MCF 10A (cell line): ENCODE data around the gene WDR88. TPM values are rescaled to one million over a fixed set of nuclear protein-coding genes. Genes with fewer than 3 reads are reported as not detected.
A peak's percentile ranks its signal among the peaks of the same experiment; 100 is the strongest.

Source experiments
- BruUV-seq: library from RNA; stranded (reverse); fragments of 400-500 nt; replicated peaks from 2 replicates; lab custom pipeline; 2021; lab: Mats Ljungman, UMichigan
- CTCF ChIA-PET: fragments of 300-600 bp; sonication (Branson Sonifier 250); formaldehyde crosslinking; extraction: SDS; loops from one replicate; lab custom pipeline; 2021; ENCODE audit warnings: antibody characterized with exemption, inconsistent platforms; lab: Yijun Ruan, JAX
- POLR2A ChIA-PET: fragments of 300-600, 350-650 bp; sonication (Branson Sonifier 250); formaldehyde crosslinking; extraction: SDS; loops from one replicate; lab custom pipeline; 2020; ENCODE audit warnings: antibody characterized with exemption, inconsistent platforms; lab: Yijun Ruan, JAX
- DNase-seq: peaks from one replicate; pipeline ENCODE4 v3.0.0-alpha.2; 2018; ENCODE audit not compliant: unreplicated experiment
- H3K27ac Mint-ChIP-seq: one replicate; pipeline ENCODE4 v1.8.0; 2022; ENCODE audit warnings: mild to moderate bottlenecking, low read depth, mixed read lengths; ENCODE audit not compliant: unreplicated experiment
- H3K27me3 Mint-ChIP-seq: one replicate; pipeline ENCODE4 v1.8.0; 2022; ENCODE audit warnings: mixed read lengths; ENCODE audit not compliant: insufficient read depth, unreplicated experiment
- H3K36me3 Mint-ChIP-seq: one replicate; pipeline ENCODE4 v1.8.0; 2022; ENCODE audit warnings: mild to moderate bottlenecking, moderate library complexity, mixed read lengths; ENCODE audit not compliant: insufficient read depth, unreplicated experiment
- H3K4me1 Mint-ChIP-seq: one replicate; pipeline ENCODE4 v1.8.0; 2022; ENCODE audit warnings: mixed read lengths; ENCODE audit not compliant: insufficient read depth, unreplicated experiment
- H3K4me3 Mint-ChIP-seq: one replicate; pipeline ENCODE4 v1.8.0; 2022; ENCODE audit warnings: mild to moderate bottlenecking, moderate library complexity, mixed read lengths; ENCODE audit not compliant: unreplicated experiment
- H3K9me3 Mint-ChIP-seq: one replicate; pipeline ENCODE4 v1.8.0; 2022; ENCODE audit warnings: mixed read lengths; ENCODE audit not compliant: unreplicated experiment
- intact Hi-C: fragments of 100-400 bp; cut with micrococcal nuclease; formaldehyde crosslinking; loops from 2 replicates; pipeline ENCODE4 v1.14.1; 2022
- total RNA-seq: library from RNA; stranded (reverse); gene quantifications from 2 replicates; pipeline ENCODE4 v1.2.3, GENCODE V29; 2022
- TF ChIP-seq, protein P1 (sequence below): fragments of 200-600 bp; IDR thresholded peaks from one replicate; pipeline ENCODE4 v1.8.0; 2022; ENCODE audit warnings: antibody characterized with exemption, mild to moderate bottlenecking; ENCODE audit not compliant: unreplicated experiment

The WDR88 gene
- total RNA-seq, 1 experiment from 2014 or later, result not detected

- Mint-ChIP-seq H3K27me3 (no peaks in the 10 kb centered on the region), H3K36me3 (peaks cover 23% of the 10 kb centered on the region), H3K27ac (no peak overlapping the region), H3K4me3 (no peak overlapping the region), H3K9me3 (no peaks in the 10 kb centered on the region), H3K4me1 (no peaks in the 10 kb centered on the region)
- POLR2A ChIA-PET, result no interaction called here
- CTCF ChIA-PET, result interaction anchor here (0.6 to 1.4 kb wide), 3 partner anchors 8 to 16 kb away, joined by 4 to 7 read pairs (median 4); no protein-coding TSS in a partner anchor
- BruUV-seq, result no TSS peak
- TF ChIP-seq, protein P1, sequence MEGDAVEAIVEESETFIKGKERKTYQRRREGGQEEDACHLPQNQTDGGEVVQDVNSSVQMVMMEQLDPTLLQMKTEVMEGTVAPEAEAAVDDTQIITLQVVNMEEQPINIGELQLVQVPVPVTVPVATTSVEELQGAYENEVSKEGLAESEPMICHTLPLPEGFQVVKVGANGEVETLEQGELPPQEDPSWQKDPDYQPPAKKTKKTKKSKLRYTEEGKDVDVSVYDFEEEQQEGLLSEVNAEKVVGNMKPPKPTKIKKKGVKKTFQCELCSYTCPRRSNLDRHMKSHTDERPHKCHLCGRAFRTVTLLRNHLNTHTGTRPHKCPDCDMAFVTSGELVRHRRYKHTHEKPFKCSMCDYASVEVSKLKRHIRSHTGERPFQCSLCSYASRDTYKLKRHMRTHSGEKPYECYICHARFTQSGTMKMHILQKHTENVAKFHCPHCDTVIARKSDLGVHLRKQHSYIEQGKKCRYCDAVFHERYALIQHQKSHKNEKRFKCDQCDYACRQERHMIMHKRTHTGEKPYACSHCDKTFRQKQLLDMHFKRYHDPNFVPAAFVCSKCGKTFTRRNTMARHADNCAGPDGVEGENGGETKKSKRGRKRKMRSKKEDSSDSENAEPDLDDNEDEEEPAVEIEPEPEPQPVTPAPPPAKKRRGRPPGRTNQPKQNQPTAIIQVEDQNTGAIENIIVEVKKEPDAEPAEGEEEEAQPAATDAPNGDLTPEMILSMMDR, result no peak
- intact Hi-C loops, result no loop called here
- no peak for DNase-seq
Observed at GRCh38 chr19:33134571-33135041, 2.7 kb downstream of the WDR88 start.

DNA sequence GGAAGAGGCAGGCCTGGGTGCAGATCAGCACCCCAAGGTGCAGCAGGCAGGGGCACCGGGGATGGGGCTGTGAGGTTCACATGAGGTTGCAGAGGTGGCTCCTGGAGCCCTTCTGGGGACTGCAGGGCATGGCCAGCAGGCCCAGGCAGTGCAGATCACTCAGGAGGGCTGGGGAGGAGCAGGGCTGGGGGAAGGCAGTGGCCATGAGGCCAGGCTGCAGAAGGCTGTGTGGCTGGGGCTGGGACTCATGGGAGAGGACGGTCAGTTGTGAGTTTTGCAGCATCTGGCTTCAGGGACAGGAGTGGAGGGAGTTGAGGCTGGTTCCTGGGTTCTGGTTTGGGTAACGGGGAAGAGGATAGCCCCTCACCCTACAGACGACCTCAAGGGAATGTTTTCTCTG lies 7.3 kb downstream of the WDR88 start:
- TF ChIP-seq, protein P1, result no peak
- H3K9me3 Mint-ChIP-seq, result no peaks in the 10 kb centered on the region
- no peak overlapping the region for H3K4me3 Mint-ChIP-seq
- no peak overlapping the region for H3K27ac Mint-ChIP-seq
- ChIA-PET CTCF (interaction anchor here (1.1 kb wide), 1 partner anchor 634 kb away, joined by 3 read pairs; no protein-coding TSS in a partner anchor), POLR2A (no interaction called here)
- DNase-seq, result no peak
- intact Hi-C loops, result no loop called here
- BruUV-seq, result no TSS peak
- H3K4me1 Mint-ChIP-seq, result peaks cover 6% of the 10 kb centered on the region
- H3K36me3 Mint-ChIP-seq, result no peaks in the 10 kb centered on the region
- H3K27me3 Mint-ChIP-seq, result peaks cover 12% of the 10 kb centered on the region

DNA sequence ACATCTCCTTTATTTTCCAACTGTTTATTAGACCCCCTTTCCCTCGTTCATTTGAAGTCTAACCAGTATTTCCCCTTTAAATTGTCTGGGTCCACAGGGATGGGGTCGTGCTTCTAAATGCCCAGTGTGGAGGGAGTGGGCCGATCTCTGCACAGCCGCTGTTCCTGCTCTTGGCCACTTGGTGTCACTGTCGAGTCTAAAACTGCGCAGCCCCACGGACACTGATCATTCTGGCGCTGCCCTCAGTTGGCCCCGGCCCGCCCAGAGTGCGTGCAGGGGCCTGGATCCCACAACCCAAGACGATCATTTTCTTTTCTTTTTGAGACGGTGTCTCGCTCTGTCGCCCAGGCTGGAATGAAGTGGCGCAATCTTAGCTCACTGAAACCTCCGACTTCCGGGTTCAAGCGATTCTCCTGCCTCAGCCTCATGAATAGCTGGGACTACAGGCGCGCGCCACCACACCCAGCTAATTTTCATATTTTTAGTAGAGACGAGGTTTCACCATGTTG lies 12.0 kb downstream of the WDR88 start:
- no peak overlapping the region for H3K4me3 Mint-ChIP-seq
- intact Hi-C loops, result loop anchor here (1.0 to 5.0 kb wide), 3 partner anchors 33 to 263 kb away; no protein-coding TSS in a partner anchor
- BruUV-seq, result no TSS peak

GRCh38 chr19:33146209-33146608 lies 14.3 kb downstream of the WDR88 start:
- CTCF ChIA-PET, result interaction anchor here (0.6 to 0.8 kb wide), 3 partner anchors 19 to 1018 kb away, joined by 3 to 4 read pairs (median 3); no protein-coding TSS in a partner anchor
- peaks cover 12% of the 10 kb centered on the region for H3K27me3 Mint-ChIP-seq
- TF ChIP-seq, protein P1, result no peak
- BruUV-seq, result no TSS peak
- intact Hi-C loops, result no loop called here
- H3K9me3 Mint-ChIP-seq, result no peaks in the 10 kb centered on the region
- H3K4me1 Mint-ChIP-seq, result peaks cover 6% of the 10 kb centered on the region
- H3K27ac Mint-ChIP-seq, result no peak overlapping the region
- no peak overlapping the region for H3K4me3 Mint-ChIP-seq
- peaks cover 6% of the 10 kb centered on the region for H3K36me3 Mint-ChIP-seq
- POLR2A ChIA-PET, result no interaction called here
- no peak for DNase-seq

More for the DNA sequence above, 12.0 kb downstream of the WDR88 start:
- ChIA-PET CTCF (interaction anchor here (0.6 to 1.9 kb wide), 36 partner anchors 12 to 1063 kb away, joined by 3 to 20 read pairs (median 4); partner anchors contain the start of gene SLC7A10), POLR2A (interaction anchor here (2.0 kb wide), 1 partner anchor 33 kb away, joined by 7 read pairs; no protein-coding TSS in a partner anchor)
- TF ChIP-seq, protein P1, result peak; percentile 91
- Mint-ChIP-seq H3K27me3 (peaks cover 12% of the 10 kb centered on the region), H3K9me3 (no peaks in the 10 kb centered on the region), H3K4me1 (peaks cover 6% of the 10 kb centered on the region), H3K36me3 (peaks cover 6% of the 10 kb centered on the region), H3K27ac (no peak overlapping the region)
- DNase-seq, result peak; percentile 64
